Ishikawa (cell line): Measurements from ENCODE around the gene HARBI1.

ENCODE experiments used
- CEBPB ChIP-seq: IDR thresholded peaks from 2 replicates; pipeline ENCODE4 v1.6.1; 2012
- CREB1 ChIP-seq: IDR thresholded peaks from 2 replicates; pipeline ENCODE4 v1.6.1; 2012; ENCODE audit warnings: low read depth
- EGR1 ChIP-seq: IDR thresholded peaks from 2 replicates; pipeline ENCODE4 v1.6.1; 2012
- EP300 ChIP-seq: IDR thresholded peaks from 2 replicates; pipeline ENCODE4 v1.6.1; 2012; ENCODE audit warnings: borderline replicate concordance
- FOXM1 ChIP-seq: IDR thresholded peaks from 2 replicates; pipeline ENCODE4 v1.6.1; 2012; ENCODE audit warnings: low read depth, borderline replicate concordance
- MAX ChIP-seq: IDR thresholded peaks from 2 replicates; pipeline ENCODE4 v1.6.1; 2012
- NFIC ChIP-seq: IDR thresholded peaks from 2 replicates; pipeline ENCODE4 v1.6.1; 2012
- RAD21 ChIP-seq: IDR thresholded peaks from 2 replicates; pipeline ENCODE4 v1.6.1; 2012; ENCODE audit warnings: low read depth
- REST ChIP-seq: IDR thresholded peaks from 2 replicates; pipeline ENCODE4 v1.6.1; 2012; ENCODE audit warnings: low read depth, mild to moderate bottlenecking
- TAF1 ChIP-seq: IDR thresholded peaks from 2 replicates; pipeline ENCODE4 v1.6.1; 2012; ENCODE audit warnings: low read depth, mild to moderate bottlenecking
- TCF12 ChIP-seq: IDR thresholded peaks from 2 replicates; pipeline ENCODE4 v1.6.1; 2012; ENCODE audit warnings: low read depth
- TEAD4 ChIP-seq: IDR thresholded peaks from 2 replicates; pipeline ENCODE4 v1.6.1; 2012
- USF1 ChIP-seq: IDR thresholded peaks from 2 replicates; pipeline ENCODE4 v1.6.1; 2012
- YY1 ChIP-seq: IDR thresholded peaks from 2 replicates; pipeline ENCODE4 v1.6.1; 2012; ENCODE audit warnings: low read depth
- ZBTB7A ChIP-seq: IDR thresholded peaks from 2 replicates; pipeline ENCODE4 v1.6.1; 2012; ENCODE audit warnings: low read depth

HARBI1 gene

GRCh38 chr11:46588915-46589314, 28.1 kb downstream of the HARBI1 start:
- TF ChIP-seq NFIC, result no peak
- no peak for TF ChIP-seq TCF12
- TF ChIP-seq EP300, result no peak
- TF ChIP-seq TAF1, result no peak
- no peak for TF ChIP-seq CREB1
- TF ChIP-seq REST, result no peak
- no peak for TF ChIP-seq FOXM1
- TF ChIP-seq YY1, result no peak
- TF ChIP-seq TEAD4, result no peak
- no peak for TF ChIP-seq EGR1
- TF ChIP-seq ZBTB7A, result no peak
- TF ChIP-seq MAX, result no peak
- no peak for TF ChIP-seq RAD21
- no peak for TF ChIP-seq USF1
- TF ChIP-seq CEBPB, result no peak

- no peak for TF ChIP-seq FOXM1
Observed at GRCh38 chr11:46588131-46588530, 28.9 kb downstream of the HARBI1 start.

GRCh38 chr11:46582588-46582987, 34.4 kb downstream of the HARBI1 start:
- TF ChIP-seq TAF1 (no peak), USF1 (no peak), ZBTB7A (no peak)

GRCh38 chr11:46577058-46577457, 40.0 kb downstream of the HARBI1 start:
- TF ChIP-seq USF1 (no peak), REST (no peak), EGR1 (no peak), TCF12 (no peak), TAF1 (no peak), YY1 (no peak), MAX (no peak), FOXM1 (no peak), ZBTB7A (no peak), RAD21 (no peak), CEBPB (no peak), TEAD4 (no peak), EP300 (no peak), CREB1 (no peak), NFIC (no peak)

- no peak for TF ChIP-seq EGR1
- no peak for TF ChIP-seq FOXM1
- no peak for TF ChIP-seq MAX
- TF ChIP-seq YY1, result no peak
- no peak for TF ChIP-seq NFIC
- TF ChIP-seq TCF12, result no peak
- no peak for TF ChIP-seq TEAD4
- TF ChIP-seq ZBTB7A, result no peak
- no peak for TF ChIP-seq CREB1
- no peak for TF ChIP-seq RAD21
- TF ChIP-seq EP300, result no peak
- TF ChIP-seq REST, result no peak
- no peak for TF ChIP-seq CEBPB
Observed at GRCh38 chr11:46574656-46575055, 42.4 kb downstream of the HARBI1 start.
